GM19438 (cell line): ENCODE measurements around the gene ITGA11.

ENCODE experiments used
- ATAC-seq: cut with Tn5 transposase; IDR thresholded peaks from one replicate; pipeline ENCODE4 v1.9.1; 2021; ENCODE audit warnings: low read depth; ENCODE audit not compliant: unreplicated experiment

ITGA11 gene

GRCh38 chr15:68364028-68364659, 67.8 kb downstream of the ITGA11 start:
- no peak for ATAC-seq

- ATAC-seq: no peak
These were observed 68.6 kb downstream of the ITGA11 start for GRCh38 chr15:68363353-68363752.

DNA sequence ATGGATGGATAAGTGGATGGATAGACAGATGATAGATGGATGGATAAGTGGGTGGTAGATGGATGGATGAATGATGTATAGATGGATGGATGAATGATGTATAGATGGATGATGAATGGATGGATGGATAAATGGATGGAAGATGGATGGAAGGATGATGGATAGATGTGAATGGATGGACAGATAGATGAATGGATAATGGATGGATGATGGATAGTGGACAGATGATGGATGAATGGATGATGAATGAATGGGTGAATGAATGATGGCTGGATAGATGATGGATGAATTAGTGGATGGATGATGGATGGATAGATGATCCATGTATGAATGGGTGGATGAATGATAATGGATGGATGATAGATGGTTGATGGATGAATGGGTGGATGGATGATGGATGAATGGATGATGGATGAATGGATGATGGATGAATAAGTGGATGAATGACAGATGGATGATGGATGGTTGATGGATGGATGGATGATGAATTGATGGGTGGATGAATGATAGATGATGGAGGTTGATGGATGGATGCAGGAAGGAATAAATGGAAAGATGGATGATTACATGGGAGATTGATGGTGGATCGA, 69.3 kb downstream of the ITGA11 start:
- ATAC-seq: no peak

GRCh38 chr15:68360721-68361120, 71.2 kb downstream of the ITGA11 start:
- ATAC-seq: no peak

DNA sequence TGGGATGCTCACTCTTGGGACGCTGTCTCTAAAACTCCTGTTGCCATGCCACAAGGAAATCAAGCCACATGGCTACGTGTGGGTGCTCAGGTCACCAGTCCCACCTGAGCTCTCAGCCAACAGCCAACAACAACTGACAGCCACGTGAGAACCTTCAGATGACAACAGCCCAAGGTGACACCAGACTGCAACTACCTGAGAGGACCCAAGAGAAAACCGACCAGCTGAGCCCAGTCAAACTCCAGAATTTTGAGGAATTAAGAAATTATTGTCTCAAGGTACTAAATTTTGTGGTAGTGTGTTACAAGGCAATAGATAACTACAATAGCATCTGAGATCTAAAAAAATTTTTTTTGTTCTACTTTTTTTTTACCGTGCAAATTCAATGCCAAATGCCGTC, 75.2 kb downstream of the ITGA11 start:
- no peak for ATAC-seq

- no peak for ATAC-seq
These were observed 77.0 kb downstream of the ITGA11 start for GRCh38 chr15:68354923-68355322.

GRCh38 chr15:68354268-68354667, 77.7 kb downstream of the ITGA11 start:
- ATAC-seq: no peak

- no peak for ATAC-seq
These were observed 78.4 kb downstream of the ITGA11 start for GRCh38 chr15:68353421-68354135.

GRCh38 chr15:68352401-68353062, 79.4 kb downstream of the ITGA11 start:
- no peak for ATAC-seq

- ATAC-seq: no peak
These were observed 82.8 kb downstream of the ITGA11 start for GRCh38 chr15:68349151-68349550.

DNA sequence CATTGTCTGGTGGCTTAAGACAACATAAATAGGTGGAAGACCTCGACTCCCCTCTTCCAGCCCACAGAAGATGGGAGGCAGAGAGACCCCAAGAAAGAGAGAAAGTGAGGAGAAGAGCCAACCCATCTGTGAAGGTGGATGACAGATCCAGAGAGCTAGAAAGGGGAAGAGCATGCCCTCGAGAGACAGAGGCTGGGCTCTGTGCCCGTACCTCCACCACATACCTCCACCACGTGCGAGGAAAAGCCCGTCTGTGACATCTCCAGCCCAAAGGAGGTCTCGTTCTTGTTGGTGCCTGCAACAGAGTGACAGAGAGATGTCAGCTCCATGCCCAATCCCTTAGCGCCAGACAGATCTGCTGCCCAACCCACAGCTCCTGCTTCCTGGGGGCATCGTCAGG, 83.4 kb downstream of the ITGA11 start:
- no peak for ATAC-seq

DNA sequence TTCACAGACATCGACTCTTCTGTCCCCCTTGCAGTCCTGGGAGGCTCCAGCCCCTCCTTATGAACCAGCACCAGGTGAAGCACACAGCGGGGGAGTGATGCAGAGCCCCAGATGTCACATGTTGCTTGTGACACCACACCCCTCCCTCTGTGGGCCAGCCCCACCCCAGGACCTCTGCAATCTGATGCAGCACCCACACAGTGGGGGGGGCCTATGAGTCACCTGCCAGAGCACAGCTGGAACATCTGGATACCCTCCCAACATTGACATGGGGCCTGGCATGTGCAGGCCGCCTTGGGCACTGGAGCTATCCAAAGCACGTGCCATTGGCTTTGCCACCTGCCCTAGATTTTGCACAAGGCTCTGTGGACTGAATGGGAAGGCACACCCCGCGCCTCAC, 83.9 kb downstream of the ITGA11 start:
- no peak for ATAC-seq

DNA sequence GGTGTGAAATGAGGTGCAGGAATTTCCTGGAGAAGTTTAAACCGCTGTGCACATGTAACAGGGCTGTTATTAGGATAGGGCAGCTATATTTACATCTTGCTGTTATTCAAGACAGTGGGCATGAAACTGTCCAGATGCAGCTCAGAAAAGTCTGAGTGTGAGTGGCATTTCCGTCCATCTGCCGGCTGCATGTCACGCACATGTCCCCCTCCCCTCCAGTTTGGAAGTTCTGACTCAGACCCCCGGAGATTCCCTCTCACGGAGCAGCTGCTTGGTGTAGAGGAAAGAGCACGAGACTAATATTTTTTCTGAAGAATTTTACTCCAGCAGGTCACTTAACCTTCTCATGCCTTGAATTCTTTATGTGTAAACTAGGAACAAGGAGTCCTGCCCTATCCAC, 84.6 kb downstream of the ITGA11 start:
- no peak for ATAC-seq

DNA sequence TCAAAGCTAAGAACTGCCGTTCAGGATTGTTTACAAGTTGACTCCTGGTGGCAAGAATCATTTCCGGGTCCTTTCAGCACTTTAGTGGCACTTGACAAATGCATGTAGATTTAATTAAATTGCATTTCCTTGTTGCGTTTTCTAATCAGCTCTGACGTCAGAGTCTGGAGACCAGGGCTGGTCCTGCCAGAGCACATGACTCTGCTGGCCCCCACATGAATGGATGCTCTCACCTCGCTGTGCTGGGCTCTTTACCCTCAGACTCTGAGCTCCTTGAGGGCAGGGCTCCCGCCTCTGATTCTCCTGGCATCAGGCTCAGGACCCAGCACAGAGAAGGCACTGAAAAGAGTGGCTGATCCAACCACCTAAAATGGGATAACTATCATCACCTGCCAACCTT, 85.0 kb downstream of the ITGA11 start:
- ATAC-seq: no peak

DNA sequence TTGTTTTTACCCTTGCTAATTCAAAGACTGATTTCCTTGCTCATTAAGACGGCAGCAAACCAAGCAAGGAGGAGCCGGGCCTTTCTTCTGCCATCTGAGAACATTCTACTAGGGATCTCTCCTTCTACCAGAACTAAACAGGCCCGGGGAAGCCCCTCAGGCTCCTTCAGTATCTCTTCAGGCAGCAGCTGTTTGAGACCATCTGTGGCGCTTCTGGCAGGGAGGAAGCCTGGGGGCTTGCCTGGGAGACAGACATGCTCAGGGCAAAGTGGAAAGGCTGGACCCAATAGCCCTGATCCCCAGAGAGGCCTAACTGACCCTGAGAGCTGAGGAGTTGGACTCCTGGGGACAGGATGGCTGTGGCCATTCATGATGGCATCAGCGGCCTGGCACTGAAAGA, 86.5 kb downstream of the ITGA11 start:
- ATAC-seq: no peak

DNA sequence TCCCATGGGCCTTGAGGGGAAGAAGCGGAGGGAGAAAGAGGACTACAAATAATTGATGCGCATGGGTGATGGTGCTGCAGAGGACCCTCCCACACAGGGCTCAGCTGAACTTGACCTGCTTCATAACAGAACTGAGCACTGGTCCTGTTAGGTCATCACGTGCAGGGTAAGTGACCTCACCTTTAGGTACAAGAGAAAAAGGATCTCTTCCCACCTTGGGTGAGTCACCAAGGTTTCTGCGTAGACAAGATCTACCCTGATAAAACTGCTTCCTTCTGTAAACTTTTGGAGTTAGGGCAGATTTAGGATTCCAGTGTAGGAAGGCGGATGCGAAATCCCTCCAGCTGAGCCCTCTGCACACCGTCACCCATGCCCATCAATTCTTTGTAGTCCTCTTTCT, 87.4 kb downstream of the ITGA11 start:
- no peak for ATAC-seq

- no peak for ATAC-seq
These were observed 88.3 kb downstream of the ITGA11 start for GRCh38 chr15:68343579-68344225.

DNA sequence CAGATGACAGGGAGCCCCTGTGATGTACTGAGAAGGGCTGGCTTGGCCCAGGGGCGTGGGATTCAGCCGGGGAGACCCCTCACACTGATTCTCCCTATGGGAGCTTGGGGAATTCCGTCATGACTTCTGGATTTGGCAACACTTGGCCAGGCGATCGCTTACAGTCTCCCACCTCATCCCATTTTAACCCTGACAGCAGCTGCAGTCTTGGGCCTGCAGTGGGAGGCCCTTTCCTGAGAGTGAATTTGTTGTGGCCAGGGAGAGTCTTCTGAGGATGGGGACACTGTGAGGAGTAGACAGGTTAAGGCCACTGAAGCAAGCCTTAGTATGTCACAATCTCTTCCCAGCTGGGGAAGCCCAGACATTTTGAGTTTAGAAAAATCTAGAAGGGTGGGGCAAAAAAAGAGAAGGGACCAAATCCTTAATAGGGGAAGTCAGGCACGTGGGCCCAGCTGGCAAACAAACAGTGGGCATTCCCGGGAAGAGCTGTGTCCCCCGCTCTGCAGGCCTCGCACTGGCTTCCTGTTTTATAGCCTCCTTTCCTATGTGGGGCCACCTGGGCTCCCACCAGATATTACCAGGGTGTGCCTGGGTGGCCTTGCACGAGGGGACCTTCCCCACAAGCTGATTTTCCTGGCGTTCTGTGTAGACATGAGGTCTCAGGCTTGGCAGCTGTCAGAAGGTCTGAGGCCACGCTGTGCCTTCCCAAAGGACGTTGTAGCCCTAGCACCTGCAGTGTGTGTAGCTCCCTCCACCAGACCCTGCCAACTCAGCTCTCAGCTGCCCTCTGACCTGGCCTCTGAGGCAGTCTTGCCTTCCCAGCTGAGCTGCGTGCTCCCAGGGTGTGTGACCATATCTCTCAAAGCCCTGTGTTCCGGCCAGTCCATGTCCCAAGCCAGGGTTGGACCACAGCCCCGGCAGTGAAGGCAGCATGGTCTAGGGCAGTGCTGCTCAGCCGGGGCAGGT, 89.9 kb downstream of the ITGA11 start:
- no peak for ATAC-seq

GRCh38 chr15:68340726-68341671, 91.0 kb downstream of the ITGA11 start:
- no peak for ATAC-seq
